ENCODE data around the gene CWC27.
A peak's percentile ranks its signal among the peaks of the same experiment; 100 is the strongest.

The CWC27 gene, protein sequence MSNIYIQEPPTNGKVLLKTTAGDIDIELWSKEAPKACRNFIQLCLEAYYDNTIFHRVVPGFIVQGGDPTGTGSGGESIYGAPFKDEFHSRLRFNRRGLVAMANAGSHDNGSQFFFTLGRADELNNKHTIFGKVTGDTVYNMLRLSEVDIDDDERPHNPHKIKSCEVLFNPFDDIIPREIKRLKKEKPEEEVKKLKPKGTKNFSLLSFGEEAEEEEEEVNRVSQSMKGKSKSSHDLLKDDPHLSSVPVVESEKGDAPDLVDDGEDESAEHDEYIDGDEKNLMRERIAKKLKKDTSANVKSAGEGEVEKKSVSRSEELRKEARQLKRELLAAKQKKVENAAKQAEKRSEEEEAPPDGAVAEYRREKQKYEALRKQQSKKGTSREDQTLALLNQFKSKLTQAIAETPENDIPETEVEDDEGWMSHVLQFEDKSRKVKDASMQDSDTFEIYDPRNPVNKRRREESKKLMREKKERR

GRCh38 chr5:64768358-64769312 lies at the start of gene CWC27, which contains the start of gene SREK1IP1:
TSS of gene CWC27 (plus strand) at chr5:64768930. CDS start at chr5:64769147, 217 bp downstream.
TSS of gene SREK1IP1 (minus strand) at chr5:64768691. CDS start at chr5:64768517, 174 bp downstream.
- peak within 1 kb of the TSS; percentile 86 for H3K27ac ChIP-seq (ENCODE audit: extremely low read depth, low read depth, low read length)
- peaks cover 7% of the 10 kb centered on the region for H3K4me1 ChIP-seq (ENCODE audit: control insufficient read depth, insufficient read depth, low read length)
- POLR2A ChIA-PET: interaction anchor here (1.2 kb wide), 1 partner anchor 11 kb away, joined by 3 read pairs; no protein-coding TSS in a partner anchor
- peak within 1 kb of the TSS; percentile 91 for H3K4me3 ChIP-seq (ENCODE audit: low read depth, low read length)
- H3K36me3 ChIP-seq (ENCODE audit: control insufficient read depth in 2 of 2, insufficient read depth in 1 of 2, low read length in 2 of 2): peaks cover 0 to 32% of the 10 kb centered on the region in 2 experiments; a peak in 1 of 3 replicates
- H3K9me3 ChIP-seq (ENCODE audit: control insufficient read depth, insufficient read depth, low read depth, low read length): no peaks in the 10 kb centered on the region
- CTCF ChIA-PET: interaction anchor here (0.6 to 1.7 kb wide), 6 partner anchors 13 to 741 kb away, joined by 3 to 8 read pairs (median 3); no protein-coding TSS in a partner anchor
- TF ChIP-seq PRDM4 (tag by site-specific recombination; IDR thresholded peaks at IDR 0.05): no peak
- TF ChIP-seq ZNF214 (tag by site-specific recombination; IDR thresholded peaks at IDR 0.05; ENCODE audit: borderline replicate concordance): no peak
- peak; percentile 50; the same call in 1 of the 2 replicates for TF ChIP-seq ZBTB8A (tag by site-specific recombination; IDR thresholded peaks at IDR 0.05)
- TF ChIP-seq ZNF501 (tag by site-specific recombination; IDR thresholded peaks at IDR 0.05): peak; percentile 98
- no peak for TF ChIP-seq AEBP2 (tag by site-specific recombination; IDR thresholded peaks at IDR 0.05; ENCODE audit: borderline replicate concordance)
- no peak for TF ChIP-seq ZNF175 (tag by site-specific recombination; IDR thresholded peaks at IDR 0.05)
- no peak for TF ChIP-seq ZNF121 (tag by site-specific recombination; IDR thresholded peaks at IDR 0.05)
- TF ChIP-seq ZNF10 (tag by site-specific recombination; IDR thresholded peaks at IDR 0.05): no peak
- TF ChIP-seq, protein P1, sequence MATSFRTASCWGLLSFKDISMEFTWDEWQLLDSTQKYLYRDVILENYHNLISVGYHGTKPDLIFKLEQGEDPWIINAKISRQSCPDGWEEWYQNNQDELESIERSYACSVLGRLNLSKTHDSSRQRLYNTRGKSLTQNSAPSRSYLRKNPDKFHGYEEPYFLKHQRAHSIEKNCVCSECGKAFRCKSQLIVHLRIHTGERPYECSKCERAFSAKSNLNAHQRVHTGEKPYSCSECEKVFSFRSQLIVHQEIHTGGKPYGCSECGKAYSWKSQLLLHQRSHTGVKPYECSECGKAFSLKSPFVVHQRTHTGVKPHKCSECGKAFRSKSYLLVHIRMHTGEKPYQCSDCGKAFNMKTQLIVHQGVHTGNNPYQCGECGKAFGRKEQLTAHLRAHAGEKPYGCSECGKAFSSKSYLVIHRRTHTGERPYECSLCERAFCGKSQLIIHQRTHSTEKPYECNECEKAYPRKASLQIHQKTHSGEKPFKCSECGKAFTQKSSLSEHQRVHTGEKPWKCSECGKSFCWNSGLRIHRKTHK (tag by site-specific recombination; IDR thresholded peaks at IDR 0.05): no peak
- TF ChIP-seq PRDM1 (tag by site-specific recombination; IDR thresholded peaks at IDR 0.05): no peak
- TF ChIP-seq ZNF148 (tag by site-specific recombination; IDR thresholded peaks at IDR 0.05; ENCODE audit: borderline replicate concordance): no peak; the same call in 1 of the 2 replicates
- no peak for TF ChIP-seq PRDM2 (tag by site-specific recombination; IDR thresholded peaks at IDR 0.05; ENCODE audit: borderline replicate concordance)
- TF ChIP-seq ZNF248 (tag by site-specific recombination; IDR thresholded peaks at IDR 0.05): no peak
- TF ChIP-seq ZBTB7A (tag by site-specific recombination; IDR thresholded peaks at IDR 0.05; ENCODE audit: low read depth): no peak
- TF ChIP-seq ZNF274 (IDR thresholded peaks at IDR 0.05; ENCODE audit: low read length): no peak
- no peak for TF ChIP-seq ZNF274 (tag by site-specific recombination; IDR thresholded peaks at IDR 0.05; ENCODE audit: borderline replicate concordance)
- TF ChIP-seq ZFP41 (tag by site-specific recombination; IDR thresholded peaks at IDR 0.05; ENCODE audit: borderline replicate concordance): no peak
- TF ChIP-seq, protein P2, sequence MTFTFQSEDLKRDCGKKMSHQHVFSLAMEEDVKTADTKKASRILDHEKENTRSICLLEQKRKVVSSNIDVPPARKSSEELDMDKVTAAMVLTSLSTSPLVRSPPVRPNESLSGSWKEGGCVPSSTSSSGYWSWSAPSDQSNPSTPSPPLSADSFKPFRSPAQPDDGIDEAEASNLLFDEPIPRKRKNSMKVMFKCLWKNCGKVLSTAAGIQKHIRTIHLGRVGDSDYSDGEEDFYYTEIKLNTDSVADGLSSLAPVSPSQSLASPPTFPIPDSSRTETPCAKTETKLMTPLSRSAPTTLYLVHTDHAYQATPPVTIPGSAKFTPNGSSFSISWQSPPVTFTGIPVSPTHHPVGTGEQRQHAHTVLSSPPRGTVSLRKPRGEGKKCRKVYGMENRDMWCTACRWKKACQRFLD (tag by site-specific recombination; IDR thresholded peaks at IDR 0.05): no peak
